ENCODE results near the gene NHS. TPM values are rescaled to one million over a fixed set of nuclear protein-coding genes. Genes with fewer than 3 reads are reported as not detected.

NHS gene
- total RNA-seq, 1 donor from 2014 or later, result 12.1 TPM

- H3K9me3 Mint-ChIP-seq, result peaks cover 6% of the 10 kb centered on the region
- peaks cover 2% of the 10 kb centered on the region for H3K27me3 Mint-ChIP-seq (ENCODE audit: insufficient read depth, low read depth)
- no peak overlapping the region for H3K4me2 ChIP-seq
- H3K4me3 Mint-ChIP-seq, result no peak overlapping the region
- H2AFZ ChIP-seq (replicated peaks), result no peak overlapping the region
- peaks cover 2% of the 10 kb centered on the region for H3K36me3 Mint-ChIP-seq
- no peak overlapping the region for H3K27ac Mint-ChIP-seq
- H3K4me1 ChIP-seq, result no peaks in the 10 kb centered on the region
- no peak overlapping the region for H3K27ac ChIP-seq
- H3F3A ChIP-seq (ENCODE audit: low read depth), result no peaks in the 10 kb centered on the region
- H3K4me3 ChIP-seq, result no peak overlapping the region
- no peaks in the 10 kb centered on the region for H3K27me3 ChIP-seq
- no peak overlapping the region for H3K9ac ChIP-seq
- no peaks in the 10 kb centered on the region for H3K9me3 ChIP-seq (ENCODE audit: low read depth)
- DNase-seq (ENCODE audit: low spot score), result no peak
- no peak for TF ChIP-seq EZH2phosphoT487 (IDR thresholded peaks at IDR 0.05)
- no peak for TF ChIP-seq CTCF (IDR thresholded peaks at IDR 0.05)
- no peak for TF ChIP-seq EZH2 (IDR thresholded peaks at IDR 0.05)
- no peaks in the 10 kb centered on the region for H4K20me1 ChIP-seq (ENCODE audit: low read depth)
- no peaks in the 10 kb centered on the region for H3K36me3 ChIP-seq
- H3K4me1 Mint-ChIP-seq, result peaks cover 5% of the 10 kb centered on the region
- no peaks in the 10 kb centered on the region for H3K79me2 ChIP-seq (ENCODE audit: low read depth)
These were observed 299.6 kb downstream of the NHS start for GRCh38 chrX:17674601-17675000.

- no peak overlapping the region for H3K27ac ChIP-seq
- no peak overlapping the region for H2AFZ ChIP-seq (replicated peaks)
- no peaks in the 10 kb centered on the region for H3F3A ChIP-seq (ENCODE audit: low read depth)
- Mint-ChIP-seq H3K36me3 (no peaks in the 10 kb centered on the region), H3K27me3 (ENCODE audit: insufficient read depth, low read depth) (peaks cover 5% of the 10 kb centered on the region), H3K4me3 (no peak overlapping the region), H3K4me1 (peaks cover 3% of the 10 kb centered on the region), H3K9me3 (peaks cover 3% of the 10 kb centered on the region), H3K27ac (no peak overlapping the region)
- H3K4me3 ChIP-seq, result no peak overlapping the region
- H3K27me3 ChIP-seq, result no peaks in the 10 kb centered on the region
- no peak for DNase-seq (ENCODE audit: low spot score)
- no peak overlapping the region for H3K9ac ChIP-seq
- H4K20me1 ChIP-seq (ENCODE audit: low read depth), result no peaks in the 10 kb centered on the region
- no peaks in the 10 kb centered on the region for H3K9me3 ChIP-seq (ENCODE audit: low read depth)
- H3K4me1 ChIP-seq, result no peaks in the 10 kb centered on the region
- no peaks in the 10 kb centered on the region for H3K79me2 ChIP-seq (ENCODE audit: low read depth)
- H3K36me3 ChIP-seq, result no peaks in the 10 kb centered on the region
- TF ChIP-seq EZH2 (IDR thresholded peaks at IDR 0.05) (no peak), CTCF (IDR thresholded peaks at IDR 0.05) (no peak), EZH2phosphoT487 (IDR thresholded peaks at IDR 0.05) (no peak)
- H3K4me2 ChIP-seq, result no peak overlapping the region
These were observed 304.3 kb downstream of the NHS start for GRCh38 chrX:17679261-17679660.

- Mint-ChIP-seq H3K4me1 (no peaks in the 10 kb centered on the region), H3K9me3 (peaks cover 3% of the 10 kb centered on the region), H3K27ac (no peak overlapping the region), H3K36me3 (no peaks in the 10 kb centered on the region), H3K4me3 (no peak overlapping the region), H3K27me3 (ENCODE audit: insufficient read depth, low read depth) (peaks cover 5% of the 10 kb centered on the region)
- Histone ChIP-seq H3K4me2 (no peak overlapping the region), H3K27ac (no peak overlapping the region), H3K4me1 (no peaks in the 10 kb centered on the region), H3K79me2 (ENCODE audit: low read depth) (no peaks in the 10 kb centered on the region), H2AFZ (replicated peaks) (no peak overlapping the region), H4K20me1 (ENCODE audit: low read depth) (no peaks in the 10 kb centered on the region), H3K36me3 (no peaks in the 10 kb centered on the region), H3K9ac (no peak overlapping the region), H3K9me3 (ENCODE audit: low read depth) (no peaks in the 10 kb centered on the region), H3K27me3 (no peaks in the 10 kb centered on the region), H3F3A (ENCODE audit: low read depth) (no peaks in the 10 kb centered on the region), H3K4me3 (no peak overlapping the region)
- DNase-seq (ENCODE audit: low spot score), result no peak
- no peak for TF ChIP-seq CTCF (IDR thresholded peaks at IDR 0.05)
- no peak for TF ChIP-seq EZH2phosphoT487 (IDR thresholded peaks at IDR 0.05)
- TF ChIP-seq EZH2 (IDR thresholded peaks at IDR 0.05), result no peak
These were observed 304.8 kb downstream of the NHS start for GRCh38 chrX:17679820-17680219.

Data from neural progenitor cell (in vitro differentiated cells).